ACC112 (cell line): ENCODE measurements around the gene WDR43.

Experiments
- H2AFZ ChIP-seq: fragments of 200-600 bp; sonication (generic); one replicate; pipeline ENCODE4 v1.6.0; 2017; ENCODE audit warnings: antibody characterized with exemption, low read length; ENCODE audit not compliant: unreplicated experiment
- H3K27ac ChIP-seq: fragments of 200-600 bp; sonication (generic); 2 replicates; pipeline ENCODE4 v1.5.1; 2014; ENCODE audit warnings: low read depth, mild to moderate bottlenecking, antibody characterized with exemption, low read length, moderate library complexity
- H3K27me3 ChIP-seq: fragments of 200-600 bp; sonication (generic); 2 replicates; pipeline ENCODE4 v1.6.1; 2014; ENCODE audit warnings: mild to moderate bottlenecking, antibody characterized with exemption, low read length, moderate library complexity, mixed read lengths; ENCODE audit not compliant: insufficient read depth
- H3K36me3 ChIP-seq: fragments of 200-600 bp; sonication (generic); 2 replicates; pipeline ENCODE4 v1.6.1; 2016; ENCODE audit warnings: mild to moderate bottlenecking, antibody characterized with exemption, low read length, moderate library complexity, mixed read lengths; ENCODE audit not compliant: insufficient read depth
- H3K4me1 ChIP-seq: fragments of 200-600 bp; sonication (generic); one replicate; pipeline ENCODE4 v1.6.1; 2016; ENCODE audit warnings: low read length, mixed read lengths; ENCODE audit not compliant: insufficient read depth, unreplicated experiment, control insufficient read depth
- H3K4me3 ChIP-seq: fragments of 200-600 bp; sonication (generic); 2 replicates; pipeline ENCODE4 v1.5.1; 2014; ENCODE audit warnings: mild to moderate bottlenecking, low read depth, low read length
- H3K79me2 ChIP-seq: fragments of 200-600 bp; sonication (generic); one replicate; pipeline ENCODE4 v1.6.0; 2016; ENCODE audit warnings: low read length; ENCODE audit not compliant: control insufficient read depth, unreplicated experiment, insufficient read depth

WDR43 gene

GRCh38 chr2:28979576-28980366, 85.3 kb downstream of the WDR43 start:
- no peaks in the 10 kb centered on the region for H3K36me3 ChIP-seq

GRCh38 chr2:28980368-28981015, 86.0 kb downstream of the WDR43 start:
- Histone ChIP-seq H2AFZ (no peak overlapping the region), H3K4me3 (no peak overlapping the region), H3K27ac (no peak overlapping the region), H3K36me3 (no peaks in the 10 kb centered on the region), H3K79me2 (no peaks in the 10 kb centered on the region), H3K27me3 (no peaks in the 10 kb centered on the region), H3K4me1 (no peaks in the 10 kb centered on the region)

More at GRCh38 chr2:28979576-28980366, 85.3 kb downstream of the WDR43 start:
- Histone ChIP-seq H3K27me3 (no peaks in the 10 kb centered on the region), H3K4me3 (no peak overlapping the region), H3K27ac (no peak overlapping the region), H3K79me2 (no peaks in the 10 kb centered on the region), H3K4me1 (no peaks in the 10 kb centered on the region), H2AFZ (no peak overlapping the region)

- H2AFZ ChIP-seq = no peak within 1 kb of the TSS
Measured at GRCh38 chr2:28981016-28981441, 86.6 kb downstream of the WDR43 start, which contains the start of gene TOGARAM2. TSS of gene TOGARAM2 (plus strand) at chr2:28981298. CDS start at chr2:28994835, 13,537 bp downstream.

GRCh38 chr2:28981620-28982376, 87.3 kb downstream of the WDR43 start:
- no peaks in the 10 kb centered on the region for H3K79me2 ChIP-seq
- H3K4me3 ChIP-seq = no peak overlapping the region
- no peaks in the 10 kb centered on the region for H3K27me3 ChIP-seq
- no peak overlapping the region for H2AFZ ChIP-seq
- no peak overlapping the region for H3K27ac ChIP-seq
- H3K4me1 ChIP-seq = no peaks in the 10 kb centered on the region
- no peaks in the 10 kb centered on the region for H3K36me3 ChIP-seq

More at GRCh38 chr2:28981016-28981441, 86.6 kb downstream of the WDR43 start, which contains the start of gene TOGARAM2:
- H3K27me3 ChIP-seq = no peaks in the 10 kb centered on the region
- no peaks in the 10 kb centered on the region for H3K36me3 ChIP-seq
- H3K4me1 ChIP-seq = no peaks in the 10 kb centered on the region
- no peak within 1 kb of the TSS for H3K4me3 ChIP-seq
- H3K79me2 ChIP-seq = no peaks in the 10 kb centered on the region
- no peak within 1 kb of the TSS for H3K27ac ChIP-seq

GRCh38 chr2:28982381-28982950, 88.0 kb downstream of the WDR43 start:
- Histone ChIP-seq H3K27me3 (no peaks in the 10 kb centered on the region), H3K4me3 (no peak overlapping the region), H3K79me2 (no peaks in the 10 kb centered on the region), H2AFZ (no peak overlapping the region), H3K4me1 (no peaks in the 10 kb centered on the region), H3K36me3 (no peaks in the 10 kb centered on the region), H3K27ac (no peak overlapping the region)

- H2AFZ ChIP-seq = no peak overlapping the region
- H3K36me3 ChIP-seq = no peaks in the 10 kb centered on the region
- H3K27ac ChIP-seq = no peak overlapping the region
- no peak overlapping the region for H3K4me3 ChIP-seq
- no peaks in the 10 kb centered on the region for H3K27me3 ChIP-seq
- H3K4me1 ChIP-seq = no peaks in the 10 kb centered on the region
- no peaks in the 10 kb centered on the region for H3K79me2 ChIP-seq
Measured at GRCh38 chr2:28986429-28986828, 92.0 kb downstream of the WDR43 start.

GRCh38 chr2:28989973-28990372, 95.5 kb downstream of the WDR43 start:
- H3K27ac ChIP-seq = no peak overlapping the region
- H3K79me2 ChIP-seq = no peaks in the 10 kb centered on the region

GRCh38 chr2:28990445-28990844, 96.0 kb downstream of the WDR43 start:
- Histone ChIP-seq H3K36me3 (no peaks in the 10 kb centered on the region), H3K4me1 (no peaks in the 10 kb centered on the region)

More at GRCh38 chr2:28989973-28990372, 95.5 kb downstream of the WDR43 start:
- H3K27me3 ChIP-seq = no peaks in the 10 kb centered on the region
- H2AFZ ChIP-seq = no peak overlapping the region
- no peaks in the 10 kb centered on the region for H3K36me3 ChIP-seq
- no peak overlapping the region for H3K4me3 ChIP-seq
- no peaks in the 10 kb centered on the region for H3K4me1 ChIP-seq

GRCh38 chr2:28991021-28991420, 96.6 kb downstream of the WDR43 start:
- no peaks in the 10 kb centered on the region for H3K4me1 ChIP-seq
- H3K27ac ChIP-seq = no peak overlapping the region
- H3K36me3 ChIP-seq = no peaks in the 10 kb centered on the region
- no peaks in the 10 kb centered on the region for H3K27me3 ChIP-seq
- no peak overlapping the region for H3K4me3 ChIP-seq
- no peaks in the 10 kb centered on the region for H3K79me2 ChIP-seq
- H2AFZ ChIP-seq = no peak overlapping the region

More at GRCh38 chr2:28990445-28990844, 96.0 kb downstream of the WDR43 start:
- H3K27ac ChIP-seq = no peak overlapping the region
- no peaks in the 10 kb centered on the region for H3K79me2 ChIP-seq
- H2AFZ ChIP-seq = no peak overlapping the region
- H3K27me3 ChIP-seq = no peaks in the 10 kb centered on the region
- H3K4me3 ChIP-seq = no peak overlapping the region

- H3K36me3 ChIP-seq = no peaks in the 10 kb centered on the region
- H3K4me3 ChIP-seq = no peak overlapping the region
- no peaks in the 10 kb centered on the region for H3K4me1 ChIP-seq
- H3K27me3 ChIP-seq = no peaks in the 10 kb centered on the region
- no peak overlapping the region for H2AFZ ChIP-seq
- no peaks in the 10 kb centered on the region for H3K79me2 ChIP-seq
- no peak overlapping the region for H3K27ac ChIP-seq
Measured at GRCh38 chr2:28991460-28991859, 97.0 kb downstream of the WDR43 start.
